GM12801 (cell line): ENCODE measurements around the gene NRIP3.

Source experiments
- TF ChIP-seq, protein P1 (sequence below): IDR thresholded peaks from one replicate; pipeline ENCODE4 v1.5.1; 2011; ENCODE audit warnings: control low read depth; ENCODE audit not compliant: insufficient read length; ENCODE audit errors: extremely low read depth

Gene NRIP3

DNA sequence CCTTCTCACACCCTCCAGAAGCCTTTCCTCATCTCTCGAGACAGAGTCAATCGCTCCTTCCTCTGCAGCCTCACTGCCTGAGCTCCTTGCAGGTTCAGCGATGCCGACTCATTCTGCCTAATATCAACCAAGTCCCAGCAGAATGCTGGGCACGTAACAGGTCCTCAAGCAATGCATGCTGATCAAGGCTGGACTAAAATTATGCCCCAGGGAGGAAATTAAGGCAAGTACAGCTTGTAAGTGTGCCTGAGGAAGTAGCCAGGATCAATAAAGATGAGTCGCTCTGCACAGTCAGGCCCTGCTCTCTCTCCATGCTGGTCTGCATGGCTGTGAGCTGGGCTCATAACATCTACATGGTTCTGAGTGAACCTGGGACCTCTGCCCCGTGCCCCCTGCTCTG is 25.6 kb upstream of the NRIP3 start:
- TF ChIP-seq, protein P1, sequence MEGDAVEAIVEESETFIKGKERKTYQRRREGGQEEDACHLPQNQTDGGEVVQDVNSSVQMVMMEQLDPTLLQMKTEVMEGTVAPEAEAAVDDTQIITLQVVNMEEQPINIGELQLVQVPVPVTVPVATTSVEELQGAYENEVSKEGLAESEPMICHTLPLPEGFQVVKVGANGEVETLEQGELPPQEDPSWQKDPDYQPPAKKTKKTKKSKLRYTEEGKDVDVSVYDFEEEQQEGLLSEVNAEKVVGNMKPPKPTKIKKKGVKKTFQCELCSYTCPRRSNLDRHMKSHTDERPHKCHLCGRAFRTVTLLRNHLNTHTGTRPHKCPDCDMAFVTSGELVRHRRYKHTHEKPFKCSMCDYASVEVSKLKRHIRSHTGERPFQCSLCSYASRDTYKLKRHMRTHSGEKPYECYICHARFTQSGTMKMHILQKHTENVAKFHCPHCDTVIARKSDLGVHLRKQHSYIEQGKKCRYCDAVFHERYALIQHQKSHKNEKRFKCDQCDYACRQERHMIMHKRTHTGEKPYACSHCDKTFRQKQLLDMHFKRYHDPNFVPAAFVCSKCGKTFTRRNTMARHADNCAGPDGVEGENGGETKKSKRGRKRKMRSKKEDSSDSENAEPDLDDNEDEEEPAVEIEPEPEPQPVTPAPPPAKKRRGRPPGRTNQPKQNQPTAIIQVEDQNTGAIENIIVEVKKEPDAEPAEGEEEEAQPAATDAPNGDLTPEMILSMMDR: no peak

DNA sequence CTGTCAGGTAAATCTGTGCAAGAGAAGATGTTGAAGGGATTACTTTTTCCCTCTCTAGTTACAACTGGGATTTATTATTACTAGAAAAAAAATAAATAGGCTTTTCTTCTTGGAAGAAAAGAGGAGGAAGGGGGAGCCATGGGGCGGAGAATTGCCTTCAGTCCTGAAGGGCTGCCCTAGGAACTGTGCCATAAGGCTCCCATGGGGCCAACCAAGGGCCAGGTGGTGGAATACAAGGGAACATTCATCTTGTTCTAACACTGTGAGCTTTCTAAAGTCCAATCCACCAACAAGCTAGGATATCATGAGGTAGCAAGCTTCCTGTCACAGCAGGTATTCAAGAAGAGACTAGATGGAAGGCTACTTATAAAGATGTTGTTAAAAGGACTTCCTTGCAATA is 24.8 kb upstream of the NRIP3 start:
- TF ChIP-seq, protein P1: no peak

DNA sequence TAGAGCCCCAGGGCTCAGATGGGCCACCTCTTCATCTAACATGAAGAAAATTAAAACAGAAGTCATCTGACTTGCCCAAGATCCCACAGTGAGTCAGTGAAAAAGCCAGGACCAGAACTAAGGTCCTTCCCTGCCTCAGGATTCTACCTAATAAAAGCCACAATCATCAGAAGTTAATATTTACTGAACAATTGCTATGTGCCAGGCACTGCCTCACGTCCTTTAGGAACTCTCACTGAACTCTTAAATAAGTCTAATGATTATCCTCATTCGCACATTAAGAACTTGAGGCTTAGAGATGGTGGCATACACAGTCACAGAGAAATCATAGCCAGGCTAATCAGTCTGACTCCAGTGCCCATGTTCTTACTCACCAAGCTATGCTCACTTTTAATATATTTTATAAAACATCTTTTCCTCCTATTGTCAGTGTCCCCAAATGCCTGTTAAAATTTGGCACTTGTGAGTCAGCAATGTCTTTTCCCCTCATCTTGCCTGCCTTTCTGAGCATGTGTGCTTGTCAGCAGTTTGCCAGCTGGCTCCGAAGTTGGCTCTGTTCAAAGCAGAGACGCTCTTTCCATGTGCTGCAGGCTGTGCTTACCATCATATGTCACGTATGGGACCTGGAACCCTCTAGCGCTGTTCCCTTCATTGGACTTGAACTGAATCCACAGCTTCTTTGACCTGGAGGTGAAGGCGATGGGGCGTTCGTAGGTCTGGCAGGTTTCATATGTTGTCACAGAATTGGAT is 21.5 kb upstream of the NRIP3 start:
- TF ChIP-seq, protein P1: no peak

DNA sequence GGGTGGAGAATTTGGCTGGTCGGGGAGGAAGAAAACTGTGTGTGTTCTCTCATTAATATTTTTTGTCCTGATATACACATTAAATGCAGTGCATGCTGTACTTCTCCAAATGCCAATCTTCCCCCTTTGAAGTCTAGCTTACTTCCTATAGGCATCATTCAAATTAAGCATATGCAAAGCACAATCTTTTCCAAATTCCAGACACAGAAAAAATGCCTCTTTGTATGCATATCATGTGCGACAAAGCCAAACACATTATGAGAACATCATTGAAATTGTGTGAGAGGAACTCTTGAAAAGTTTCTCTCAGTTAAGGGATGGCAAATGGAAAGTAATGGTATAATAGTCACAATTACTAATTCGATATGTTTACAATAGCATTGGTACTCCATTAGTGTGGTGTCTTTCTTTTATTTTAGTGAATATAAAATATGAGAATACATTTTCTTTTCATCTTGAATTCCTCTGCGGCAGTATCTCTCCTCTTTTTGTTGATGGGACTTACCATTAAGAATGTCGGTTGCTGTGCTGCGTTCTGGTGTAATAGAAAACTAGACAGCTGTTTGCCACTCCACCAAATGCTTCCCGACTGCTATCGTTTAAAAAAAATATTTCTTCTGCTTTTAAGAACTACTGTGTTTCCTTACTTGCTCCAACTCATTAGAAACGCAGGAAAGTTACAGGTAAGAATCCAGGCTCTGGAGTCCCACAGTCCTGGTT is 19.3 kb upstream of the NRIP3 start:
- TF ChIP-seq, protein P1: no peak

DNA sequence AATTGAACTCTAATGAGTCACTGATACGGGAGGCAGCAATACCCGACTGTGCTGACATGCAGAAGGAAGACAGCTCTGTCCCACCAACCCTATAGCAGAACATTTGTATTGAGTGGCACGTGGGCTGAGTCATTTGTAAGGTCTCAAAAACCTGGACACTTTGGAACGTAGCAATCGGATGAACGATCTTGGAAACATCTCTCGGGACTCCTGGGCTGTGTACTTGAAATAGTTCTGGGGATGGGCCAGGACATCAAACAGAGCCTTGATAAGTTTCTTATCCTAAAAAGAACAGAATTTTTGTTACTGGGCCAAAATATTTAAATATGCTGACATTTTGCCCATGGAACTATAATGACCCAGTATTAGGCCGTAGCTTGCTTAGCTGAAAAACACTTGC is 17.1 kb upstream of the NRIP3 start:
- TF ChIP-seq, protein P1: no peak

DNA sequence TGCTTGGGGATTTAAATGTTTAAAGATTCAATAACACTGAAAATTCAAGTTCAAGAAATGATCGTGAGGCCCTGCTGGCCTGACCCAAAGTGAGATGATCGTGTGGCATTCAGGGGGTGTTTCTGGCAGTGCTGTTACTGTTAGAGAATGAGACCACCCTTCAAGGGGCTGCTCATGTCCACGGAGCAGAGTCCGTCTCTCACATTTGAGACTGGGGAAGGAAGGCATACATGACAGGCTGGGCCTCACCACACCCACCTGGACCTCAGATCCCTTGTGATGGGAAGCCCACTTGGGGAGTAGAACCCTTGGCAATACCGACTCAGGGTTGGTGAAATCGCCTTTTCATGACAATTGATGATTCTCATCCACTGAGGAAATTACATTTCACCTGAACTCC is 16.1 kb upstream of the NRIP3 start:
- TF ChIP-seq, protein P1: no peak

DNA sequence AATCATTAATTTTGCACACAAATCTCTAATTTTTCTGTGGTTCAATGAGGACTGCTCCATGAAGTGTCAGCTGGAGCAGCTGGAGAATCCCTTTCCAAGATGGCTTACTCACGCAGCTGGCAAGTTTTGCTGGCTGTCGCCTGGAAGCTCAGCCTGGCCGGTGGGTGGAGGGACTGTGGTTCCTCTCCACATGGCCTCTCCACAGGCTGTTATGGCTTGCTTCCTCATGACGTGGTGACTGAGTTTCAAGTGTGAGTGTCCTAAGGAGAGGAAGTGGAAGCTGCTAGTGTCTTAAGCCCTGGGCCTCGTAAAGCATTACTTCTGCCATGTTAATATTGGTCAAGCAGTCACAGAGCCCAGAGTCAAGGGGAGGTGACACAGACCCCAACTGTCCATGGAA is 14.0 kb upstream of the NRIP3 start:
- TF ChIP-seq, protein P1: no peak
